ENCODE measurements around the gene NFAM1. TPM values are rescaled to one million over a fixed set of nuclear protein-coding genes. Genes with fewer than 3 reads are reported as not detected.
A peak's percentile ranks its signal among the peaks of the same experiment; 100 is the strongest.

NFAM1 gene
- 0.70 TPM for polyA plus RNA-seq (2013, experiment 1 of 2)
- polyA plus RNA-seq (2013, experiment 2 of 2), result 0.46 TPM

GRCh38 chr22:42432020-42432596, at the start of gene NFAM1:
TSS of gene NFAM1 (minus strand) at chr22:42432403. CDS start at chr22:42432357, 46 bp downstream.
- WGBS, 2 experiments (ENCODE audit: insufficient coverage in 2 of 2), result 32 to 34% methylated on average over 21 to 22 of the region's 24 CpGs
- H3K27ac ChIP-seq (ENCODE audit: low read depth, low read length, severe bottlenecking), result no peak within 1 kb of the TSS
- no peaks in the 10 kb centered on the region for H3K36me3 ChIP-seq (ENCODE audit: control insufficient read depth, insufficient read depth, low read length)
- no peaks in the 10 kb centered on the region for H3K9me3 ChIP-seq (ENCODE audit: control insufficient read depth, low read length)
- no peak within 1 kb of the TSS for H3K4me3 ChIP-seq (ENCODE audit: extremely low read depth, insufficient read depth, low read length, poor library complexity, severe bottlenecking)
- peaks cover 8% of the 10 kb centered on the region for H3K4me1 ChIP-seq (ENCODE audit: control insufficient read depth, insufficient read depth, low read length, poor library complexity, severe bottlenecking)

- H3K27ac ChIP-seq (ENCODE audit: low read depth, low read length, severe bottlenecking), result no peak overlapping the region
- WGBS, 2 experiments (ENCODE audit: insufficient coverage in 2 of 2), result 71 to 88% methylated on average over 2 of the region's 2 CpGs
- H3K4me1 ChIP-seq (ENCODE audit: control insufficient read depth, insufficient read depth, low read length, poor library complexity, severe bottlenecking), result no peaks in the 10 kb centered on the region
Measured at GRCh38 chr22:42475122-42475521, 42.9 kb upstream of the NFAM1 start.

GRCh38 chr22:42473484-42474193, 41.4 kb upstream of the NFAM1 start:
- H3K27ac ChIP-seq (ENCODE audit: low read depth, low read length, severe bottlenecking), result no peak overlapping the region
- 83% methylated on average over 1 of the region's 5 CpGs; no CpG with 5 or more reads in 1 of the 2 experiments for WGBS, 2 experiments (ENCODE audit: insufficient coverage in 2 of 2)
- H3K36me3 ChIP-seq (ENCODE audit: control insufficient read depth, insufficient read depth, low read length), result no peaks in the 10 kb centered on the region
- H3K4me3 ChIP-seq (ENCODE audit: extremely low read depth, insufficient read depth, low read length, poor library complexity, severe bottlenecking), result no peak overlapping the region
- no peaks in the 10 kb centered on the region for H3K9me3 ChIP-seq (ENCODE audit: control insufficient read depth, low read length)
- no peaks in the 10 kb centered on the region for H3K4me1 ChIP-seq (ENCODE audit: control insufficient read depth, insufficient read depth, low read length, poor library complexity, severe bottlenecking)

More at GRCh38 chr22:42475122-42475521, 42.9 kb upstream of the NFAM1 start:
- H3K4me3 ChIP-seq (ENCODE audit: extremely low read depth, insufficient read depth, low read length, poor library complexity, severe bottlenecking), result no peak overlapping the region
- no peaks in the 10 kb centered on the region for H3K36me3 ChIP-seq (ENCODE audit: control insufficient read depth, insufficient read depth, low read length)
- no peaks in the 10 kb centered on the region for H3K9me3 ChIP-seq (ENCODE audit: control insufficient read depth, low read length)

GRCh38 chr22:42472671-42473070, 40.5 kb upstream of the NFAM1 start:
- H3K4me1 ChIP-seq (ENCODE audit: control insufficient read depth, insufficient read depth, low read length, poor library complexity, severe bottlenecking), result no peaks in the 10 kb centered on the region
- no peaks in the 10 kb centered on the region for H3K9me3 ChIP-seq (ENCODE audit: control insufficient read depth, low read length)
- 94 to 95% methylated on average over 8 of the region's 8 CpGs for WGBS, 2 experiments (ENCODE audit: insufficient coverage in 2 of 2)
- H3K36me3 ChIP-seq (ENCODE audit: control insufficient read depth, insufficient read depth, low read length), result no peaks in the 10 kb centered on the region
- no peak overlapping the region for H3K4me3 ChIP-seq (ENCODE audit: extremely low read depth, insufficient read depth, low read length, poor library complexity, severe bottlenecking)
- H3K27ac ChIP-seq (ENCODE audit: low read depth, low read length, severe bottlenecking), result no peak overlapping the region

- Histone ChIP-seq H3K4me3 (ENCODE audit: extremely low read depth, insufficient read depth, low read length, poor library complexity, severe bottlenecking) (no peak overlapping the region), H3K4me1 (ENCODE audit: control insufficient read depth, insufficient read depth, low read length, poor library complexity, severe bottlenecking) (no peaks in the 10 kb centered on the region), H3K9me3 (ENCODE audit: control insufficient read depth, low read length) (no peaks in the 10 kb centered on the region), H3K36me3 (ENCODE audit: control insufficient read depth, insufficient read depth, low read length) (no peaks in the 10 kb centered on the region), H3K27ac (ENCODE audit: low read depth, low read length, severe bottlenecking) (no peak overlapping the region)
- 100% methylated on average over 1 of the region's 1 CpG; no CpG with 5 or more reads in 1 of the 2 experiments for WGBS, 2 experiments (ENCODE audit: insufficient coverage in 2 of 2)
Measured at GRCh38 chr22:42471441-42471840, 39.2 kb upstream of the NFAM1 start.

- H3K4me1 ChIP-seq (ENCODE audit: control insufficient read depth, insufficient read depth, low read length, poor library complexity, severe bottlenecking), result no peaks in the 10 kb centered on the region
- H3K36me3 ChIP-seq (ENCODE audit: control insufficient read depth, insufficient read depth, low read length), result no peaks in the 10 kb centered on the region
- 61 to 88% methylated on average over 1 to 2 of the region's 4 CpGs for WGBS, 2 experiments (ENCODE audit: insufficient coverage in 2 of 2)
- H3K4me3 ChIP-seq (ENCODE audit: extremely low read depth, insufficient read depth, low read length, poor library complexity, severe bottlenecking), result no peak overlapping the region
- no peak overlapping the region for H3K27ac ChIP-seq (ENCODE audit: low read depth, low read length, severe bottlenecking)
- H3K9me3 ChIP-seq (ENCODE audit: control insufficient read depth, low read length), result no peaks in the 10 kb centered on the region
Measured at GRCh38 chr22:42470366-42471082, 38.3 kb upstream of the NFAM1 start.

GRCh38 chr22:42468841-42469240, 36.6 kb upstream of the NFAM1 start:
- H3K27ac ChIP-seq (ENCODE audit: low read depth, low read length, severe bottlenecking), result no peak overlapping the region
- 86 to 90% methylated on average over 1 of the region's 2 CpGs for WGBS, 2 experiments (ENCODE audit: insufficient coverage in 2 of 2)
- no peaks in the 10 kb centered on the region for H3K36me3 ChIP-seq (ENCODE audit: control insufficient read depth, insufficient read depth, low read length)

GRCh38 chr22:42462016-42462415, 29.8 kb upstream of the NFAM1 start:
- 13 to 44% methylated on average over 1 of the region's 1 CpG for WGBS, 2 experiments (ENCODE audit: insufficient coverage in 2 of 2)
- no peak overlapping the region for H3K27ac ChIP-seq (ENCODE audit: low read depth, low read length, severe bottlenecking)
- H3K9me3 ChIP-seq (ENCODE audit: control insufficient read depth, low read length), result no peaks in the 10 kb centered on the region
- H3K36me3 ChIP-seq (ENCODE audit: control insufficient read depth, insufficient read depth, low read length), result no peaks in the 10 kb centered on the region
- H3K4me3 ChIP-seq (ENCODE audit: extremely low read depth, insufficient read depth, low read length, poor library complexity, severe bottlenecking), result no peak overlapping the region
- peaks cover 5% of the 10 kb centered on the region for H3K4me1 ChIP-seq (ENCODE audit: control insufficient read depth, insufficient read depth, low read length, poor library complexity, severe bottlenecking)

More at GRCh38 chr22:42468841-42469240, 36.6 kb upstream of the NFAM1 start:
- Histone ChIP-seq H3K9me3 (ENCODE audit: control insufficient read depth, low read length) (no peaks in the 10 kb centered on the region), H3K4me1 (ENCODE audit: control insufficient read depth, insufficient read depth, low read length, poor library complexity, severe bottlenecking) (no peaks in the 10 kb centered on the region), H3K4me3 (ENCODE audit: extremely low read depth, insufficient read depth, low read length, poor library complexity, severe bottlenecking) (no peak overlapping the region)

- Histone ChIP-seq H3K27ac (ENCODE audit: low read depth, low read length, severe bottlenecking) (peak overlapping the region; percentile 32), H3K36me3 (ENCODE audit: control insufficient read depth, insufficient read depth, low read length) (no peaks in the 10 kb centered on the region), H3K4me1 (ENCODE audit: control insufficient read depth, insufficient read depth, low read length, poor library complexity, severe bottlenecking) (peaks cover 5% of the 10 kb centered on the region), H3K4me3 (ENCODE audit: extremely low read depth, insufficient read depth, low read length, poor library complexity, severe bottlenecking) (no peak overlapping the region), H3K9me3 (ENCODE audit: control insufficient read depth, low read length) (no peaks in the 10 kb centered on the region)
- 35 to 47% methylated on average over 2 to 3 of the region's 3 CpGs for WGBS, 2 experiments (ENCODE audit: insufficient coverage in 2 of 2)
Measured at GRCh38 chr22:42461511-42461910, 29.3 kb upstream of the NFAM1 start.

- H3K4me3 ChIP-seq (ENCODE audit: extremely low read depth, insufficient read depth, low read length, poor library complexity, severe bottlenecking), result no peak overlapping the region
- no peaks in the 10 kb centered on the region for H3K36me3 ChIP-seq (ENCODE audit: control insufficient read depth, insufficient read depth, low read length)
- peaks cover 5% of the 10 kb centered on the region for H3K4me1 ChIP-seq (ENCODE audit: control insufficient read depth, insufficient read depth, low read length, poor library complexity, severe bottlenecking)
- no peaks in the 10 kb centered on the region for H3K9me3 ChIP-seq (ENCODE audit: control insufficient read depth, low read length)
- H3K27ac ChIP-seq (ENCODE audit: low read depth, low read length, severe bottlenecking), result no peak overlapping the region
- 76% methylated on average over 10 to 15 of the region's 21 CpGs for WGBS, 2 experiments (ENCODE audit: insufficient coverage in 2 of 2)
Measured at GRCh38 chr22:42459287-42460063, 27.3 kb upstream of the NFAM1 start.
